ENCODE data around the gene PAK6.

DNA sequence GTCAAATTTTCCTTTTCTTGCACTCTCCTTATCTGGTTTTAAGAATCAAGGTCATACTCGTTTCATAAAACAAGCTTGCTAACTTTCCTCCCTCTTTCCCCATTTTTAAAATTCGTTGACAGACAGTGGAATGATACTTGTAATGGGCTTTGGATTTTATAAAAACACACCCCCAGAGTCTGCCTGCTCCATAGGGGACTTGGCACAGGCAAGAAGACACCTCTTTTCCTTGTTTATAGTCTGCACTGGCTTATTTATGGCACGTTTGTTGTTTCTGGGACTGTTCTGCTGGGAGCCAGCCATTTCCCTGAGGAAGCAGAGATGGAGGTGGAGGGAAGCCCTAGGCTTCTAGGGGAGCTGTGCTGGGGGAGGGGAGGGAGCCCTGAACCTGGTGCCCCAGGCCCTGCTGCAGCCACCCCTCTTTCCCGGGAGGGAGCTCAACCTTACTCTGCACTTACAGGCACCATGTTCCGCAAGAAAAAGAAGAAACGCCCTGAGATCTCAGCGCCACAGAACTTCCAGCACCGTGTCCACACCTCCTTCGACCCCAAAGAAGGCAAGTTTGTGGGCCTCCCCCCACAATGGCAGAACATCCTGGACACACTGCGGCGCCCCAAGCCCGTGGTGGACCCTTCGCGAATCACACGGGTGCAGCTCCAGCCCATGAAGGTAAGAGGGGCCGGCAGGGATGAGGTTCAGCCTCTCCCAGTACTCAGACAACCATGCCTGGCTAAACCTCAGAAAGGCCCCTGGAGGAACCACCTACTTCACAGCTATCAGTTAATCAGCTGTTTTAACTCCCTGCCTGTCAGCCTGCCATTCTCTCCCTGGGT is 25.7 kb downstream of the PAK6 start:
- no peak for TF ChIP-seq POLR2AphosphoS5 (IDR thresholded peaks at IDR 0.05)
- TF ChIP-seq, protein P1, sequence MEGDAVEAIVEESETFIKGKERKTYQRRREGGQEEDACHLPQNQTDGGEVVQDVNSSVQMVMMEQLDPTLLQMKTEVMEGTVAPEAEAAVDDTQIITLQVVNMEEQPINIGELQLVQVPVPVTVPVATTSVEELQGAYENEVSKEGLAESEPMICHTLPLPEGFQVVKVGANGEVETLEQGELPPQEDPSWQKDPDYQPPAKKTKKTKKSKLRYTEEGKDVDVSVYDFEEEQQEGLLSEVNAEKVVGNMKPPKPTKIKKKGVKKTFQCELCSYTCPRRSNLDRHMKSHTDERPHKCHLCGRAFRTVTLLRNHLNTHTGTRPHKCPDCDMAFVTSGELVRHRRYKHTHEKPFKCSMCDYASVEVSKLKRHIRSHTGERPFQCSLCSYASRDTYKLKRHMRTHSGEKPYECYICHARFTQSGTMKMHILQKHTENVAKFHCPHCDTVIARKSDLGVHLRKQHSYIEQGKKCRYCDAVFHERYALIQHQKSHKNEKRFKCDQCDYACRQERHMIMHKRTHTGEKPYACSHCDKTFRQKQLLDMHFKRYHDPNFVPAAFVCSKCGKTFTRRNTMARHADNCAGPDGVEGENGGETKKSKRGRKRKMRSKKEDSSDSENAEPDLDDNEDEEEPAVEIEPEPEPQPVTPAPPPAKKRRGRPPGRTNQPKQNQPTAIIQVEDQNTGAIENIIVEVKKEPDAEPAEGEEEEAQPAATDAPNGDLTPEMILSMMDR (IDR thresholded peaks at IDR 0.05): no peak
- no peak for TF ChIP-seq POLR2A (IDR thresholded peaks at IDR 0.05)

Data from prostate gland (tissue), 2 donors.